Panc1 (cell line): ENCODE results near the gene SMIM17. TPM values are rescaled to one million over a fixed set of nuclear protein-coding genes. Genes with fewer than 3 reads are reported as not detected.

Experiments
- ATAC-seq: fragments of 200-7000 bp; cut with Tn5 transposase; 2 replicates; pipeline ENCODE4 v1.9.1; 2020; ENCODE audit warnings: mild to moderate bottlenecking, moderate library complexity
- BruUV-seq: library from RNA; stranded (reverse); fragments of 400-500 nt; replicated peaks from 2 replicates; lab custom pipeline; 2021; lab: Mats Ljungman, UMichigan
- CTCF ChIA-PET: fragments of 300-600 bp; sonication (Branson Sonifier 250); formaldehyde crosslinking; loops from one replicate; lab custom pipeline; 2022; ENCODE audit warnings: antibody characterized with exemption; lab: Charles Lee
- POLR2A ChIA-PET: fragments of 300-600 bp; sonication (Branson Sonifier 250); formaldehyde crosslinking; loops from one replicate; lab custom pipeline; 2022; ENCODE audit warnings: antibody characterized with exemption; lab: Charles Lee
- DNase-seq: peaks from one replicate; pipeline ENCODE4 v3.0.0-alpha.2; 2010; ENCODE audit warnings: low read depth, low spot score
- H3K27ac ChIP-seq: 2 replicates; pipeline ENCODE4 v1.5.1; 2011; ENCODE audit warnings: mild to moderate bottlenecking, low read length, inconsistent platforms
- H3K27me3 ChIP-seq: fragments of 200-500 bp; sonication (Bioruptor generic); 2 replicates; pipeline ENCODE4 v1.6.0; 2014; ENCODE audit warnings: low read length, inconsistent platforms; ENCODE audit not compliant: control insufficient read depth, insufficient read depth
- H3K36me3 ChIP-seq: fragments of 200-500 bp; sonication (Bioruptor generic); 2 replicates; pipeline ENCODE4 v1.5.1; 2014; ENCODE audit warnings: inconsistent platforms, mild to moderate bottlenecking, low read length, moderate library complexity; ENCODE audit not compliant: control insufficient read depth, insufficient read depth
- H3K4me1 ChIP-seq: 2 replicates; pipeline ENCODE4 v1.5.1; 2011; ENCODE audit warnings: inconsistent platforms, mild to moderate bottlenecking, low read length, moderate library complexity; ENCODE audit not compliant: control insufficient read depth, insufficient read depth
- H3K4me3 ChIP-seq, 2 experiments: 2 replicates each; pipeline ENCODE4 v1.5.1; 2011 to 2012; ENCODE audit warnings: low read depth in 2 of 2, low read length in 2 of 2, mild to moderate bottlenecking in 2 of 2, inconsistent platforms in 1 of 2, moderate library complexity in 1 of 2
- H3K9me3 ChIP-seq: fragments of 200-500 bp; sonication (Bioruptor generic); 2 replicates; pipeline ENCODE4 v1.5.1; 2014; ENCODE audit warnings: low read depth, mild to moderate bottlenecking, inconsistent platforms, low read length, moderate library complexity; ENCODE audit not compliant: control insufficient read depth, insufficient read depth
- POLR2AphosphoS5 ChIP-seq: IDR thresholded peaks from 2 replicates; pipeline ENCODE4 v1.6.1; 2012; ENCODE audit warnings: mild to moderate bottlenecking, low read depth, low read length, moderate library complexity
- SIN3A ChIP-seq: IDR thresholded peaks from 2 replicates; pipeline ENCODE4 v1.6.1; 2012; ENCODE audit warnings: low read depth, mild to moderate bottlenecking, low read length, moderate library complexity, borderline replicate concordance; ENCODE audit not compliant: insufficient read depth
- TCF7L2 ChIP-seq: IDR thresholded peaks from 2 replicates; pipeline ENCODE4 v1.6.1; 2011; ENCODE audit warnings: mild to moderate bottlenecking, low read depth, low read length, inconsistent platforms
- in situ Hi-C: cut with HindIII; loops from 2 replicates; pipeline ENCODE4 v1.10.0; 2016; ENCODE audit warnings: low sequenced_read_pairs, low pct_unique_long_range_greater_than_20kb
- intact Hi-C: fragments of 100-400 bp; cut with micrococcal nuclease; formaldehyde crosslinking; loops from one replicate; pipeline ENCODE4 v1.10.0; 2022; ENCODE audit not compliant: unreplicated experiment
- total RNA-seq: library from RNA; stranded (reverse); gene quantifications from one replicate; pipeline ENCODE4 v1.2.1, GENCODE V29; 2021; ENCODE audit not compliant: unreplicated experiment
- TF ChIP-seq, protein P1 (sequence below), 2 experiments: IDR thresholded peaks; 2 replicates each; pipeline ENCODE4 v1.6.1; 2011 to 2012; ENCODE audit warnings: low read depth in 2 of 2, control low read depth in 1 of 2, low read length in 1 of 2, mild to moderate bottlenecking in 1 of 2, moderate library complexity in 1 of 2; ENCODE audit not compliant: insufficient read depth in 1 of 2
- TF ChIP-seq, protein P2 (sequence below): fragments of 450-650 bp; IDR thresholded peaks from 2 replicates; pipeline ENCODE4 v1.5.1; 2017; ENCODE audit warnings: mild to moderate bottlenecking

The SMIM17 gene
- total RNA-seq, 1 experiment from 2014 or later, result 0.28 TPM

DNA sequence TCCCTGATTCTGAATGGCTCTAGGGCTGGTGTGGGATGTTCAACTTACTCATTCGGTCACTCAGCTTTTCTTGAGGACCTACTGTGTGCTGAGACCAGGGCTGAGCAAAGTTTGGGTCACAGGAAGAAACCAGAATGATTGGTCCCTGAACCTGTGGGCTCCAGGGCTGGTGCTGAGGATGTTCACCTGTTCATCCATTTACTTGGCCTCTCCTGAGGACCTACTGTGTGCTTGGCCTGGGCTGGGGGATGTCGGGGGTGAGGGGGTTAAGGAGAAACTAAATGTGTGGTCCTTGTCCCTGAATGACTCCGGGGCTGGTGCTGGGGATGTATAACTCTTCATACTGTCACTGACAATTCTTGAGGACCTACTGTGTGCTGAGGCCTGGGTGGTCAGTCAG is 18.3 kb downstream of the SMIM17 start:
- Histone ChIP-seq H3K27ac (no peak overlapping the region), H3K36me3 (no peaks in the 10 kb centered on the region), H3K9me3 (peaks cover 23% of the 10 kb centered on the region), H3K4me3 (no peak overlapping the region), H3K4me1 (no peaks in the 10 kb centered on the region), H3K27me3 (no peaks in the 10 kb centered on the region)
- intact Hi-C loops (no loop called here), in situ Hi-C loops (no loop called here)
- ATAC-seq, result no peak
- TF ChIP-seq, protein P1, sequence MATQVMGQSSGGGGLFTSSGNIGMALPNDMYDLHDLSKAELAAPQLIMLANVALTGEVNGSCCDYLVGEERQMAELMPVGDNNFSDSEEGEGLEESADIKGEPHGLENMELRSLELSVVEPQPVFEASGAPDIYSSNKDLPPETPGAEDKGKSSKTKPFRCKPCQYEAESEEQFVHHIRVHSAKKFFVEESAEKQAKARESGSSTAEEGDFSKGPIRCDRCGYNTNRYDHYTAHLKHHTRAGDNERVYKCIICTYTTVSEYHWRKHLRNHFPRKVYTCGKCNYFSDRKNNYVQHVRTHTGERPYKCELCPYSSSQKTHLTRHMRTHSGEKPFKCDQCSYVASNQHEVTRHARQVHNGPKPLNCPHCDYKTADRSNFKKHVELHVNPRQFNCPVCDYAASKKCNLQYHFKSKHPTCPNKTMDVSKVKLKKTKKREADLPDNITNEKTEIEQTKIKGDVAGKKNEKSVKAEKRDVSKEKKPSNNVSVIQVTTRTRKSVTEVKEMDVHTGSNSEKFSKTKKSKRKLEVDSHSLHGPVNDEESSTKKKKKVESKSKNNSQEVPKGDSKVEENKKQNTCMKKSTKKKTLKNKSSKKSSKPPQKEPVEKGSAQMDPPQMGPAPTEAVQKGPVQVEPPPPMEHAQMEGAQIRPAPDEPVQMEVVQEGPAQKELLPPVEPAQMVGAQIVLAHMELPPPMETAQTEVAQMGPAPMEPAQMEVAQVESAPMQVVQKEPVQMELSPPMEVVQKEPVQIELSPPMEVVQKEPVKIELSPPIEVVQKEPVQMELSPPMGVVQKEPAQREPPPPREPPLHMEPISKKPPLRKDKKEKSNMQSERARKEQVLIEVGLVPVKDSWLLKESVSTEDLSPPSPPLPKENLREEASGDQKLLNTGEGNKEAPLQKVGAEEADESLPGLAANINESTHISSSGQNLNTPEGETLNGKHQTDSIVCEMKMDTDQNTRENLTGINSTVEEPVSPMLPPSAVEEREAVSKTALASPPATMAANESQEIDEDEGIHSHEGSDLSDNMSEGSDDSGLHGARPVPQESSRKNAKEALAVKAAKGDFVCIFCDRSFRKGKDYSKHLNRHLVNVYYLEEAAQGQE (IDR thresholded peaks at IDR 0.05; ENCODE audit: insufficient read depth in 1 of 2, low read depth in 2 of 2, low read length in 1 of 2), result no peak
- TF ChIP-seq TCF7L2, result no peak
- TF ChIP-seq, protein P2, sequence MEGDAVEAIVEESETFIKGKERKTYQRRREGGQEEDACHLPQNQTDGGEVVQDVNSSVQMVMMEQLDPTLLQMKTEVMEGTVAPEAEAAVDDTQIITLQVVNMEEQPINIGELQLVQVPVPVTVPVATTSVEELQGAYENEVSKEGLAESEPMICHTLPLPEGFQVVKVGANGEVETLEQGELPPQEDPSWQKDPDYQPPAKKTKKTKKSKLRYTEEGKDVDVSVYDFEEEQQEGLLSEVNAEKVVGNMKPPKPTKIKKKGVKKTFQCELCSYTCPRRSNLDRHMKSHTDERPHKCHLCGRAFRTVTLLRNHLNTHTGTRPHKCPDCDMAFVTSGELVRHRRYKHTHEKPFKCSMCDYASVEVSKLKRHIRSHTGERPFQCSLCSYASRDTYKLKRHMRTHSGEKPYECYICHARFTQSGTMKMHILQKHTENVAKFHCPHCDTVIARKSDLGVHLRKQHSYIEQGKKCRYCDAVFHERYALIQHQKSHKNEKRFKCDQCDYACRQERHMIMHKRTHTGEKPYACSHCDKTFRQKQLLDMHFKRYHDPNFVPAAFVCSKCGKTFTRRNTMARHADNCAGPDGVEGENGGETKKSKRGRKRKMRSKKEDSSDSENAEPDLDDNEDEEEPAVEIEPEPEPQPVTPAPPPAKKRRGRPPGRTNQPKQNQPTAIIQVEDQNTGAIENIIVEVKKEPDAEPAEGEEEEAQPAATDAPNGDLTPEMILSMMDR, result no peak
- no peak for TF ChIP-seq POLR2AphosphoS5
- TF ChIP-seq SIN3A, result no peak
- ChIA-PET POLR2A (no interaction called here), CTCF (no interaction called here)
- DNase-seq, result no peak
- no TSS peak for BruUV-seq

DNA sequence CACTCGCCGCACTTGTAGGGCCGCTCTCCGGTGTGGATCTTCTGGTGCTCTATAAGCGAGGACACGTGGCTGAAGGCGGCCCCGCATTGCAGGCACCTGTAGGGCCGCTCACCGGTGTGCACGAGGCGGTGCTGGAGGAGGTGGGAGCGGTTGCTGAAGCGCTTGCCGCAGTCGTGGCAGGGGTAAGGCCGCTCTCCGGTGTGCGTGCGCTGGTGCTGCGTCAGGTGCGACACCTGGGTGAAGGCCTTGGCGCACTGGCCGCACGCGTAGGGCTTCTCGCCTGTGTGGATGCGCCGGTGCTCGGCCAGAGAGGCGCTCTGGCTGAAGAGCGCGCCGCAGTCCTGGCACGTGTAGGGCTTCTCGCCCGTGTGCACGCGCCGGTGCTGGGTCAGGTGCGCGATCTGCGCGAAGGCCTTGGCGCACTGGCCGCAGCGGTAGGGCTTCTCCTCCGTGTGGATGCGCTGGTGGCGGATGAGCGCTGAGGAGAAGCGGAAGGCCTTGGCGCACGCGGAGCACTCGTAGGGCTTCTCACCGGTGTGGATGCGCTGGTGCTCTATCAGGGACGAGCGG is 21.1 kb downstream of the SMIM17 start:
- TF ChIP-seq, protein P2, result no peak
- TF ChIP-seq POLR2AphosphoS5 (no peak), TCF7L2 (no peak), SIN3A (no peak)
- TF ChIP-seq, protein P1 (IDR thresholded peaks at IDR 0.05; ENCODE audit: insufficient read depth in 1 of 2, low read depth in 2 of 2, low read length in 1 of 2), result no peak
- Histone ChIP-seq H3K4me3 (no peak overlapping the region), H3K27me3 (no peaks in the 10 kb centered on the region), H3K27ac (no peak overlapping the region), H3K36me3 (no peaks in the 10 kb centered on the region), H3K9me3 (peaks cover 17% of the 10 kb centered on the region), H3K4me1 (no peaks in the 10 kb centered on the region)
- intact Hi-C loops, result no loop called here
- ATAC-seq, result no peak
- CTCF ChIA-PET, result no interaction called here
- in situ Hi-C loops, result no loop called here
- POLR2A ChIA-PET, result no interaction called here
- DNase-seq, result no peak
- BruUV-seq, result no TSS peak
